Measurements from ENCODE around the gene LCN9.
"Not testable (repeated sequence)": the region's sequence is repeated elsewhere in the genome, so short reads cannot be mapped to it uniquely, and the experiment has no call there.

The LCN9 gene

DNA sequence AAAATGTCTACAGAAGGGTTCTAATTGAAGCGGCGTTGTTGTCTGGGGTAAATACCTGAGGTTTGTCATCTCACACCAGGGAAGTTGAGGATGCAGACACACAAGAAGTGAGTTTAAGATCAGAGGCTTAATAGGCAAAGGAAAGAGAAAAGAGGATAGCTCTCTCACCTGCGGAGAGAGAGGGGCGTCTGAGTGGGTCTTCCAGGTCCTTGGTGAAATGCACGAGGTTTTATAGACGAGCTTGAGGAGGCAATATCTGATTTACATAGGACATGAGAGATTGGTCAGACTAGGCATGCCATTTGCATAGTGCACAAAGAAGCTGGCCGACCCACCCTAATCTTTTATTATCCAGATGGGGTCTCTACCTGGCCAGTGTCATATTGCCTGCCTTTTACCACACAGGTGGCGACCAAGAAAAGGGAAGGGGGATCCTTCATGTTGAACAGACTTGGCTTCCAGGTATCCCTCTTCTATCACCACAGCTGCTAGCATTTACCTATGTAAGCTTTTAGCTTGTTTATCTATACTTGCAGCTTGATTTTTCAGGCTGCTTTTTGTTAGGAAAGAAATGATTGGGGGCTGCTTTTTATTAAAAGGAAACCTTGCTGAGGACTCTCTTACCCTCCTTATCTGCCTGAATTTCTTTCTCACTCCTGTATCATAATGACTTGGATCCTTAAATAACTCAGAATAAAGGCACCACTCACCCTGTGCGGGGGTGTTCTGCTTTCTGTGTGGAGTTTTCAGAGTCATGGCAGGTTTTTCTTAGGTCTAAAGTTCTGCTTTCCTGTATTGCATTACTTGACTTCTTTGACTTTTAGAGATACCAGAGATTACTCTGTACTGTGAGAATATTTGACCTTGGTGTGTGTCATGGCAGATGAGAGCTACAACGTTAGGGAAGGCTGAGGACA is 14.4 kb upstream of the LCN9 start:
- no peak for DNase-seq

DNA sequence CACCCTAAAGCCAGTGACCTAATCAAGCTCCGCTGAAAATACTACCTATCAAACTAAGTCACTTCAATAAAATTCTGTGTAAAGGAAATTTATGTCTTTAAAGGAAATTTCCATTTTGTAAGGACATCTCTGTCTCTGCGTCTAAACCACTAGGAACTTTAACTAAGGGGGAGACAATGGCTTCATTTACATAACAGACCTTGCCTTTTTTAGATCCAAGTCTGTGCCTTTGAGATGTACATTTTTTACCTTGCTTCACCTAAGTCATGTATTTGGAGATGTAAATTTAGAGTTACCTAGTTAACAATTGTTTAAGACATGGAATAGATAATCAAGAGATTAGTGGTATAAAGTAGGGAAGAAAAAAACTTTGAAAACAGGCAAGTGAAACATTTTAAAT is 13.6 kb upstream of the LCN9 start:
- DNase-seq = no peak

DNA sequence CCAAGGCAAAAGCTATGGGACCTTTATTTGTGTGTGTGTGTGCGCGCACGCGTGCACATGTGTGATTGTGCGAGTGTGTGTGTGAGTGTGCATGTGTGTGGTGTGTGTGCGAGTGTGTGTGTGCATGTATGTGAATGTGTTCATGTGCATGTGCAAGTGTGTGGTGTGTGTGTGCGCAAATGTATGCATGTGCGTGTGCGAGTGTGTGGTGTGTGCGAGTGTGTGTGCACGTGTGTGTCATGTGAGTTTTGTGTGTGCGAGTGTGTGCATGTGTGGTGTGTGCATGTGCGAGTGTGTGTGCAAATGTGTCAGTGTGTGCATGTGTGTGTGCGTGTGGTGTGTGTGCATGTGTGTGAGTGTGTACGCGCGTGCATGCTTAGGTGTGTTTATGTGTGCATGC is 12.7 kb upstream of the LCN9 start:
- no peak for DNase-seq

DNA sequence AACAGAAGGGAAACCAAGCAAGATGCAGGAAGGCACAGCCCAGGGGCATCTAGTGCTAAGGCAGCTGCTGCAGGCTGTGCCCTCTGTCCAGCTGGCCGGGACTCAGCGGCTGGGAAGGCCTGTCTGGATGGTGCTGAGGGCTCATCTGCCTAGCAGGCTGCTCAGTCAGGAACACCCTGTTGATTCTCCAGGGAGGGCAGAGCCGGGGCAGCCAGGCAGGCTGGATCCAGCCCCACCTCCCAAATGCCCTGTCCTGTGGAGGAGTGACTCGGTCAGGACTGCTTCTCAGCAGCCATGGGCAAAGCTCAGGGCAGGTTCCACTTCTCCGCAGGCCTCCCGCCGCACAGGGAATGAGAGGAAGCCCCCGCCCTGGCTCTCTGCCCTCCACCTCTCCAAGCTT is 7.8 kb upstream of the LCN9 start:
- DNase-seq = no peak

DNA sequence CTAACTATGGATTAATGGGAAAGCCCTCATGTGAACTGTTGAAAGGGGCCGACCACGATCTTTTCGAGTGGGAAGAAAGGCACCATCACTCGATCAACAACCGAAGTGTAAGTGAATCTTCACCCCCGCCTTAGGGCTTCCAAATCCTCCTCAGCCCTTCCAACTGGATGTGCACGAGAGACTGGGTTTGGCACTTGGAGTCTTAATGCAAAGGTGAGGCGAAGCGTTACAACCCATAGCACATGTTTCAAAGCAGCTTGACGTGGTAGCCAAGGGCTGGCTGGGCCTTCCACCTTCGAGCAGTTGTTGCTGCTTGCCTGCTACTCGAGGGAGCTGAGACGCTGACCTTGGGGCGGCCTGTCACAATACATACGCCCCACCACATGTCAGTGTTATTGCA is 5.7 kb upstream of the LCN9 start:
- DNase-seq = no peak

DNA sequence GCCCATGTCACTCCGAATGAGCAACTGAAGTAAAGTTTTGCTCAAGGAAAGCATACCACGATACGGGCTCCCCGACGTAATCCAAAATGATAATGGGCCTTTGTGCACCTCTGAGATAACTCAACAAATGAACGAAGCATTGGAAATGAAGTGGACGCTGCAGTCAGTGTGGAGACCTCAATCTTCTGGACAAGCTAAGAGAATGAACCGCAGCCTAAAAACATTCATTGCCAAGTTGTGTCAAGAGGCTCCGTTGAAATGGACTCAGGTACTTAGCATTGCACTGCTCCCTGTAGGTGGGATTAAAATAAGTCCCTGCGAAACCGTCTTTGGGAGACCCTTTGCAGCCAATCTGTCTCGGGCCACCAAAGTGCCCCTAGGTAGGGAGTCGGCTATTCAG is 3.9 kb upstream of the LCN9 start:
- DNase-seq = no peak

DNA sequence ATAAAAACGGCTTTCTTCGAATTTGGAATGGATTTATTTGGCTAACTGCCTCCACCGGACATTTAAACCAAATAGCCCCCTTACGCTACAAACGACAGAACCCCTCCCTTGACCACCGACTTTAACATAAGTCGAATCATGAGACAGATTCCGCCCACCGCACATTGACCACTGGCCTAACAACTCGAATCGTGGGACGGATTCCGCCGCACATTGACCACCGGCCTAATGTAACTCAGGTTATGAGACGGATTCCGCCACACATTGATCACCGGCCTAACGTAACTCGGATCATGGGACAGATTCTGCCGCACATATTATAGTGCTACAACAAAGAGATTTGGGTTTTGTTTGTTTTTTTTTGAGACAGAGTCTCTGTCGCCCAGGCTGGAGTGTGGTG is 2.7 kb upstream of the LCN9 start:
- DNase-seq = no peak

DNA sequence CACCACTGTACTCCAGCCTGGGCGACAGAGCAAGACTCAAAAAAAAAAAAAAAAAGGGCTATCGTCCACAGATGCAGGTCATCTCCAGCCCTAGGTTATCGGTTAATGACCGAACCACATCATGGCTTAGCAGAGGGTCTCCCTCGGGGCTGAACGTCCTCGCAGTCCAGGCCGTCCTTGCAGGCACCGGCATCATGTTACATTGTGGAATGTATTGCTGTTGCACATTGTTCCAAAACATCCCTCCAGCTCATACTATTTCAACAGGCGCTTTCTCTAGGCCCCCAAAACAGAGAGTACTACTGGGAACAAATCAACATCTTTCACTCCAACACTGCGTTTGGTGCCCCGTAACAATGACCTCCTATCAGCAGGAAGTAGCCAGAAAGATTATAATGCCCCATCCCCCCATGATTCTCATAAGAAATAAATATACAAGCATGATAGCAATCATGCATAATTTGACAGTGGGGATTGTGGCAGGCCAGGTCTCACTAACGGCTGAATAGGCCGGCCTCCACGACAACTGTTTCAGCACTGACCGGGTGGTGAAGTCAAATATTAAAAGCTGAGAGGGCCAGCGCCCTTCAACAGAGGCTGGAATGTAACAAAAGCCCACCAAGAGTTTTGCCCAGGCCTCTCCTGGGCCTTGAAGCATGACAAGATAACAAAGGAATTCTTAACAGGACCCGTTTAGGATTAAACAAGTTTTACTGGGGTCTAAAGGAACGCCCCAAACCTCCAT is 1.1 kb upstream of the LCN9 start:
- no peak for DNase-seq

DNA sequence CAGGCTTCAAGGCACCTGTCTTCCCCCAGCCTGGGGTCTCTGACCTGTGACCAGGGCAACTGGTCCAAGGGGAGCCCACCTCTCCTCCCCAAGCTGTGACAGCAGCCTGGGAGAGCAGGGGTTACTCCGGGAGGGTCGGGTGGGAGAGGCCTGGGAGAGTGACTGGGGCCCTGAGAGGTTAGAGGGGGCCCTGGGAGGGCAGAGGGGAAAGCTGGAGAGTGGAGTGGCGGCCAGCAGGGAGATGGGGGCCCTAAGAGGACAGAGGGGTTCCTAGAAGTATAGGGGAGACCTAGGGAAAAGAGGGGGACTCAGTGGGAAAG is 302 bp downstream of the LCN9 start:
- no peak for DNase-seq

DNA sequence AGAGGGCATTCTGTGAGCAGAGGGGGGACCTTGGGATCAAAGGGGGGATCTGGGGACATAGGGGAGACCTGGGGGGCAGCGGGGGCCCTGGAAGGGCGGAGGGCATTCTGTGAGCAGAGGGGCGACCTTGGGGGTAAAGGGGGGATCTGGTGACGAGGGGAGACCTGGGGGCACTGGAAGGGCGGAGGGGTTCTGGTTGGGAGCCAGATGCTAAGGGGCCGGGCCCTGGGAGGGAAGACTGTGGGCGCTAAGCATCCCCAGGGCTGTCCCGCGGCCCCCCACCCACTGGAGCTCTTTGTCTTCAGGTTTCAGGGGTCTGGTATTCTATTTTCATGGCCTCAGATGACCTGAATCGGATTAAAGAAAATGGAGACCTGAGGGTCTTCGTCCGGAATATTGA is 748 bp downstream of the LCN9 start:
- DNase-seq = no peak

DNA sequence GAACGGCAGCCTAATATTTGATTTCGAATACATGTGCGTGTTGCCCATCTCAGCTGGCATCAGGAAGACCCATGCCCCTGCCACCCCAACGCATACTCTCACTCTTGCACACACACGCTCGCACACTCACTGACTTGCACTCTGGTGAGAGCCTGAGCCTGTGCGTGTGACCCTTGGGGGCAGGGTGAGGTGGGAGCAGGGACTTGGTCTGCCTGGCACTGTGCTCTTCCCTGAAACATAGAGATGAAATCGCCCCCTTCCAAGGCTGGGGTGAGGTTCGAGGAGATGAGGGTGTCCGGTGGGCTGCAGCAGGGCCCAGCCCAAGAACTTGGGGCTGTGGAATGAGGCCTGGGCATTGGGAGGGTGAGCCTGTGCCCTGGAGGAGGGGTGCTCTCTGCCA is 1.2 kb downstream of the LCN9 start:
- no peak for DNase-seq

DNA sequence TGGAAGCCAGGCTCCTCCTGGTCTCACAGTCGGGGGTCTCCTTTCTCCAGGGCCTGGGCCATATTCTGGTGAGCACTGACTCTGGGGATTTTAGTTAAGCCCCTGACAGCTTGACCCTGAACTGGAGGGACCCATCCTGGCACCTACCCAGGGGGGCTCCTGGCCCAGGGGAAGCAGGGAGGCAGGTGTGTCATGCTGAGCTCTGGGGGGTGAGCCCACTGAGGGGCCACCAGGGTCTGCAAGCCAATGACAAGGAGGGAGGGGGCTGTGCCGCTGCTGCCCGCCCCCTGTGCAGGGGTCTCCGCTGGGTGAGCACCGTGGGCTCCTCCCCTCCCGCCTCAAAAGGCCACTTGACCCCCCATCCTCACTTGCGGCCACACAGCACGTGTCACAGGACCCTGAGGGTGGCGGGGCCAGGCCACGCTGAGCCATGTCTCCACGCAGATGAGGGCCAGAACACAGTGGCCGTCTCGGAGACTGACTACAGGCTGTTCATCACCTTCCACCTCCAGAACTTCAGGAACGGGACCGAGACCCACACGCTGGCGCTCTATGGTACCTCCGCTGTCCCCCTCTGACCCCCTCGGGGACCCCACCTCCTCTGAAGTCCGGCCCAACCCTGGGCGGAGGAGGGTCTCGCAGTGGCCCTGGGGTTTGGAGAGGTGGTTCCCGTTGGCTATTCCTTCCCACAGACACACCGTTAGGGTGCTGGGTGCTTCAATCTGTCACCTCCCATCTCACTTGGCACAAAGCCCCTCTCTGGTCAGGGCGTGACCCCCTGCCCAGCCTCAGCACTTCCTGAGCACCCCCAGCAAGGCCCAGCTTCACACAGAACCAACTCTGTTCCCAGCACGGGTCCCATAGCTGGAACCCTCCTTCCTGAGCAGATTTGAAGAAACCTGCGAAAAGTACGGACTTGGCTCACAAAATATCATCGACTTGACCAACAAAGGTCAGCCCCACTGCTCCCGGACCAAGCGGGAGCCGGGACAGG is 2.0 kb downstream of the LCN9 start:
- no peak for DNase-seq

DNA sequence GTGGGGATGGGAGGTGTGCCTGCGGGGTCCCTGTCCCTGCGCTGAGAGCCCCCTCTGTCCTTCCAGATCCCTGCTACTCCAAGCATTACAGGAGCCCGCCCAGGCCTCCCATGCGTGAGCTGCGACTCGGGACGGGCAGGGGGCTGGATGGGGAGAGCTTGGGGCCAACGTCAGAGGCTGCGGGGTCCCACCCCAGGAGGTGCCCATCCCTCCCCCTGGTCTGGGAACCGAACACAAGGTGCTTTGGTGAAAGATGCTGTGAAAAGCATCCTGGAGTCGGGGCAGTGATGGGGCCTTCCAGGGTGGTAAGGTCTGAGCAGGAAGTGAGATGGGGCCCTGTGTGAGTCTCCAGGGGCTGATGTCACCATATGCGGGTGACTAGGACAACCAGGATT is 2.7 kb downstream of the LCN9 start:
- no peak for DNase-seq

DNA sequence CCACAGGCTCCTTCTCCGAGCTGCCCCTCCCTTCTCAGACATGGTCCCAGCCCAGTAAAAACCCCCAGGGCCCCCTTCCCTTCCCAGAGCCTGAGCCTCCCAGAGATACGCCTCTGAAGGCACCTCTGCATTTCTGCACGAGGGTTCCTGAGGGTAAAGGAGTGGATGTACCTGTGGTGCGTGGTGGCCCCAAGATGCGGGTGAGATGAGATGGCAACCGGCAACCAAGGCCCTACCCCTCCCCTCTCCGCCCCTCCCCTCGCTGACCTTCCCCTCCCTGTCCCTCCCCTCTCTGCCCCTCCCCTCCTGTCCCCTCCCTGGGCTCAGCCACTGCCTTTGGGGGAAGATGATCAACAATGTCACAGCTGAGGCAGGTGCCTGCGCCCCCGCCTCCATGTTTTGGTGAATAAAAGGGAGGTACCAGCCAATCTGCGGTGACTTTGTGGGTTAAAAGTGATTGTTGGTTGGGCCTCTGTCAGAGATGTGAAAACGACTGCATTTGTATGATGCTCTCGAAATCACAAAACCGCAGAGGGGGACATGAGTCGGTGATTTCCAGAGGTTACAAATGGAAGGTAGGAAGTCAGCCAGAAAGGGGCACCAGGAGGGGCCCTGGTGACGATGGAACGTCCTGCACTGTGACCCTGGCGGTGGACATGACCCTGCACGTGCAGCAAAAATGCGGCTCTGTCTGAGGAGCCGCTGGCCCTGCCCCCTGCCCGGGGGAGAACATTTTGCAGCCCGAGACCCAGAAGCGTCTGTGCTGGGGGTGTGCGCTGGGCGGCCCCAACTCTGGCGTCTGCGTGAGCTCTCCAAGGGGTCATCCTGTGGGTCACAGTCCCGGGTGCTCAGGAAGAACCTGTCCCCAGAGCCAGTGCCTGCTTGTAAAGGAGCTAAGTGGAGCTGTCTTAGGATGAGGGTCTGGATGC is 3.7 kb downstream of the LCN9 start:
- DNase-seq = no peak

DNA sequence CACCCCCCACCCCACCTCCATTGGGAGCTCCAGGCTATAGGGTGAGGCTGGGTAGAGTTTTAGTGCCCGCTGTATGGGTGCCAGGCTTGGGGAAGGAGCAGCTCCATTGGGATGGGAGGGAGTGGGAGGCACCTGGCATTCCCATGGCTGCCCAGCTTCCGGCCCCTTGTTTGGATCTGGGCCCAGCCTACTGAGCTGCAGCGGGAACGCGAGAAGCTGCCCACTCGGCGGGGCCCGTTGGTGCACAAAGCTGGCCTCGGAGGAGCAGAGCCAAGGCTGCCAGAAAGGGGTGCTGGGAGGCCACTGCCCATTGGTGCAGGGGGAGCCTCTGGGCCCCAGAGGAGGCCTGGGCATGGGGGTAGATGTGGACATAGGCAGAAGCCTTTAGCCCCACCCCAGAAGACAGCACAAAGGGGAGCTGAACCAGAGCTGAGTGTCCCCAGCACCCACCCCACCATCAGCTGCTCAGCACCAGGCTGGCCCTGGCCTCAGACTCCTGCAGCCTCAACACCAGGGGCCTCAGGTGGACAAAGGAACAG is 4.4 kb downstream of the LCN9 start:
- DNase-seq = no peak

DNA sequence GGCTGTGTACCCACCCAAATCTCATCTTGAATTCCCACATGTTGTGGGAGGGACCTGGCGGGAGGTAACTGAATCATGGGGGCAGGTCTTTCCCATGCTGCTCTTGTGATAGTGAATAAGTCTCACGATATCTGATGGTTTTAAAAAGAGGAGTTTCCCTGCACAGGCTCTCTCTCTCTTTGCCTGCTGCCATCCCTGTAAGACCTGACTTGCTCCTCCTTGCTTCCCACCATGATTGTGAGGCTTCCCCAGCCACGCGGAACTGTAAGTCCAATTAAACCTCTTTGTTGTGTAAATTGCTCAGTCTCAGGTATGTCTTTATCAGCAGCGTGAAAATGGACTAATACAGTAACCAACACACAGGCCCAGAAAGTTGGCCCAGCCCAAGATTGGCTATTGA is 5.9 kb downstream of the LCN9 start:
- not testable (repeated sequence) for DNase-seq

DNA sequence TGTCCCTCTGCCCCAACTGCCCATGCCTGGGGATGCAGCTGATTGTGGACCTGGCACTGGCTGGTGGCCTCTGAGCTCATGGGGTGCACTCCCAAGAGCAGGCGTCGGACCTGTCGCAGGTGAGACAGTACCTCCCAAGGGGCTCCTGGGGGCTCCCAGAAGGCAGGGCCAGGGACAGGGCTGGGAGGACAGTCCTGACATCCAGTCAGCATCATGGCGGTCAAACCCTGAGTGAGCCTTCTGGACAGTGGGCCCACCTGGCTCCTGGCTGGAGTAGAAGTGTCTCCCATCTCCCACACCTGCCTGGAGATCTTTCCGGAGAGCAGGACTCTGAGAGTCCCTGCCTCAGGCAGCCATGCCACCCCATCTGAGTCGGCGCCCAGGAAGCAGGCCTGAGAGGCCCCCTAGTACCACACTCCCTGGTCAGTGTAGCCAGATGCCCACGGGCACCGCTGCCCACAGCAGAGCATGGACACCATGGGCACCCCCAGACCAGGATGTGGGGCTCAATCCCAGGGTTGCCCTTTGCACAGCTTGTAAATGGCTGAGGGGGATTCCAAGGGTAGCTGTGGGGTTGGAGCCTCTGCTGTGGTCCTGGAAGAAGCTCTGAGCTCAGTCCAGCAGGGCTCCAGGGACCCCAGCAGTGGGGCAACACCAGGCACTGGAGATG is 6.6 kb downstream of the LCN9 start:
- DNase-seq = no peak

DNA sequence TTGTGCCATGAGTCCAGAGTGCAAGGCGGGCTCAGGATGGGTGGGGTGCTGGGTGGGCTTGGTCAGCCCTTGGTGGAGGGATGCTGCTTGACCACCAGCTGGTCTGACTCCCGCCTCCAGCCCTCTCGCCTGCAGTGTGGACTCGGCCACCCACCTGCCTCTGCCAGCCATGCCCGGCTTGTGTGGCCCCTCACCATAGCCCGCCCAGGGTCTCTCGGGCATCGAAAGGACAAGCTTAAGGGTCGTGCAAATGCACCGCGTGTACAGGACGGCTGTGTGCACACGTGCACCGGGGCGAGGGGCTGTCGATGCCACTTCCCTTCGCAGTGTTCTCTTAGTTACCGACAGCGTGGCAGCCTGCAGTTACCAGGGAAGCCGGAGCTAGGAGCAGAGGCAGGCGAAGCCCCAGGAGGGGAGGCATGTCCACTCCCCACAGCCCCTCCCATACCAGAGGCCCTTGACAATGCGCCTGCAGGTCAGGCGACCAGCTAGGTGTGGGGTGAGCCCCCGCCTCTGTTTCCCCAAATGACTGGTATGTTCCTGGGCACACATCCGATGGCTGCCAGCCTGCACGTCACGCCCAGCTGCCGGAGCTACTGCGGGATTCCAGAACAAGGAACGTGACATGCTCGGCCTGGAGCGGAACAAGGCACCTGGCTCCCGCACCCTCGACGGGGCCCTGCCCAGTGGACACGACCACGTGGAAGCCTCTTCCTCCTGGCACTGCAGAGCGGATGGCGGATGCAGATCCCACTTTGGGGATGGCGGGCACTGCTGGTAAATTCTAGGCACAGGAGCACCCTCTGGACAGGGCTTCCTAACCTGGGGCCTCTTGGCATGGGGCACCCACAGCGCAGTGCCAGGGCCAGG is 7.8 kb downstream of the LCN9 start:
- DNase-seq = no peak

DNA sequence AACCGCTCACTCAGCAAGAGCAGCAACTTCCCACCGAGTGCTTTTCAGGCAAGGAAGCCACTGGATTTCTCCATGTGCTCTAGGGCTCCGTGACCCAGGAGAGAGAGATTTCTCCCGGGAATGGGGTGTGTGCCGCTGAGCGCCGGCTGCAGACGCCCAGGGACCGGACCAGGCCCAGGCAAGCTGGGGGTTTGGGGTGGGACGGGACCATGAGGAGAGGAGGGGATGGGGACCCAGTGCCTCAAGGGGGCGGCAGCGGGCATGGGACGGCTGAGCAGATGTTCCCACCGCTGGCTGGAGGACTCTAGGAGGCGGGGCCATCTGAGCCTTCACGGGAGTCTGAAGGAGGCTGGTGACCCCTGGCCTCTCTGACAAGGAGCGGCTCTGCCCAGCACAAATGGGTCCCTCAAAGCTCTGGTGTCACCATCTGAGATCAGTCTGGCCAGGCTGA is 8.5 kb downstream of the LCN9 start:
- no peak for DNase-seq

DNA sequence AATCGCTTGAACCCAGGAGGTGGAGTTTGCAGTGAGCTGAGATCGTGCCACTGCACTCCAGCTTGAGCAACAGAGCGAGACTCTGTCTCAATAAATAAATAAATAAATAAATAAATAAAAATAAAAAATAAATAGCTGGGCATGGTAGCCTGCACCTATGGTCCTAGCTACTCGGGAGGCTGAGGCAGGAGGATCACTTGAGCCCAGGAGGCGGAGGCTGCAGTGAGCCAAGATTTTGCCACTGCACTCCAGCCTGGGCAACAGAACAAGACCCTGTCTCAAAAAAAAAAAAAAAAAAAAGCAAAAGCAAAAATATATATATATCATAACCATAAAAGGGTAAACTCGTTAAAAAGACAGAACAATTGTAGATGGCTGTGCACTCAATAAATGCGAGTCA is 9.7 kb downstream of the LCN9 start:
- DNase-seq = not testable (repeated sequence)

All from activated naive CD4-positive, alpha-beta T cell (primary cell).